ENCODE results near the gene SBK1. TPM values are rescaled to one million over a fixed set of nuclear protein-coding genes. Genes with fewer than 3 reads are reported as not detected.

SBK1 gene
- total and polyA plus RNA-seq, 2 donors: 2.0 to 5.2 TPM

DNA sequence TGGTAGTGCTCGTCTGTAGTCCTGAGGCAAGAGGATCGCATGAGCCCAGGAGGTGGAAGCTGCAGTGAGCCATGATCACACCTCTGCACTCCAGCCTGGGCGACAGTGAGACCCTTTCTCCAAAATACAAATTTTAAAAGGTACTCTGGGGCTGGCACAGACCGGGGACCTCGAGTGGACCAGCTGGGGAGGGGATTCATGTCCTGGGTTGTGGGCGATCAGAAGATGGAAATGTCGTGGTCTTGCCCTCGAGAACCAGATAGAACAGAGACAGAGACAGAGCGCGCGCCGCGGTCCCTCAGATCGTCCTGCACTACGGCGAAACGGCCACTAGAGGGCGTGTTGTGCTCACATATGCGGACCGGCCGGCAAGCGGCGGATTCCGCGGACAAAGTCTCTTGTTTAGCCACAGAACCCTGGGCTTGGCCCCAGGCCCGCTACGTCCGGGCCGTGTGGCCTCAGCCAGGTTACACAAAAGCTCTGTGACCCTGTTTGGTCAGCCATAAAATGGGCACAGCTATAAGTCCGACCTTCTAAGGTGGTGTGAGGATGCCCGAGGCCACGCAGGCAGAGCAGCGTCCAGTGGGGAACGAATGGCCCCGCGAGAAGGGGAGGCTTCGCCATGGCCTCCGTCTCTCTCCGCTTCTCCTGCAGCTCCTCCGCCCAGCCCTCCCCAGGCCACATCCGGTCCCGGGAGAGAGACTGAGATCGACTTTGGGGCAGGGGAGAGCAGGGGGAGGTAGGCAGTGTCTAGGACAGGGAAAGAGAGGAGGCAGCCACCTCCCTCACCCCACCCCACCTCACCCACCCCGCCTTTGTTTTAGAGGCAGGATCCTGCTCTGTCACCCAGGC is 14.6 kb upstream of the SBK1 start:
- 4% methylated on average over 44 of the region's 44 CpGs for WGBS
- Histone ChIP-seq H3K27ac (ENCODE audit: low read depth in 1 of 2, low read length in 1 of 2) (peak overlapping the region in 1 of 2 donors; percentile 80), H3K4me3 (ENCODE audit: low read length in 2 of 2) (peak overlapping the region; percentile 50 to 59), H3K4me1 (ENCODE audit: control insufficient read depth in 2 of 2, insufficient read depth in 2 of 2, low read length in 2 of 2) (peaks cover 6 to 18% of the 10 kb centered on the region in 2 donors), H3K27me3 (ENCODE audit: control insufficient read depth in 2 of 2, insufficient read depth in 1 of 2, low read length in 1 of 2) (peaks cover 3 to 25% of the 10 kb centered on the region in 2 donors), H3K36me3 (ENCODE audit: control insufficient read depth in 2 of 2, insufficient read depth in 2 of 2, low read length in 1 of 2) (no peaks in the 10 kb centered on the region), H3K9me3 (ENCODE audit: control insufficient read depth in 2 of 2, insufficient read depth in 1 of 2, low read length in 1 of 2) (no peaks in the 10 kb centered on the region)
- peak; percentile 51 to 88 (median 76) for DNase-seq (ENCODE audit: low read depth in 6 of 9, low spot score in 9 of 9)

- Histone ChIP-seq H3K4me1 (ENCODE audit: control insufficient read depth in 2 of 2, insufficient read depth in 2 of 2, low read length in 2 of 2) (peaks cover 6 to 18% of the 10 kb centered on the region in 2 donors), H3K27ac (ENCODE audit: low read depth in 1 of 2, low read length in 1 of 2) (peak overlapping the region in 1 of 2 donors; percentile 8), H3K27me3 (ENCODE audit: control insufficient read depth in 2 of 2, insufficient read depth in 1 of 2, low read length in 1 of 2) (peaks cover 3 to 25% of the 10 kb centered on the region in 2 donors), H3K9me3 (ENCODE audit: control insufficient read depth in 2 of 2, insufficient read depth in 1 of 2, low read length in 1 of 2) (no peaks in the 10 kb centered on the region), H3K36me3 (ENCODE audit: control insufficient read depth in 2 of 2, insufficient read depth in 2 of 2, low read length in 1 of 2) (no peaks in the 10 kb centered on the region), H3K4me3 (ENCODE audit: low read length in 2 of 2) (no peak overlapping the region)
- 83% methylated on average over 6 of the region's 6 CpGs for WGBS
- DNase-seq (ENCODE audit: low read depth in 6 of 9, low spot score in 9 of 9): peak in 1 of 9 donors; percentile 53
Observed at GRCh38 chr16:28279006-28279405, 13.3 kb upstream of the SBK1 start.

DNA sequence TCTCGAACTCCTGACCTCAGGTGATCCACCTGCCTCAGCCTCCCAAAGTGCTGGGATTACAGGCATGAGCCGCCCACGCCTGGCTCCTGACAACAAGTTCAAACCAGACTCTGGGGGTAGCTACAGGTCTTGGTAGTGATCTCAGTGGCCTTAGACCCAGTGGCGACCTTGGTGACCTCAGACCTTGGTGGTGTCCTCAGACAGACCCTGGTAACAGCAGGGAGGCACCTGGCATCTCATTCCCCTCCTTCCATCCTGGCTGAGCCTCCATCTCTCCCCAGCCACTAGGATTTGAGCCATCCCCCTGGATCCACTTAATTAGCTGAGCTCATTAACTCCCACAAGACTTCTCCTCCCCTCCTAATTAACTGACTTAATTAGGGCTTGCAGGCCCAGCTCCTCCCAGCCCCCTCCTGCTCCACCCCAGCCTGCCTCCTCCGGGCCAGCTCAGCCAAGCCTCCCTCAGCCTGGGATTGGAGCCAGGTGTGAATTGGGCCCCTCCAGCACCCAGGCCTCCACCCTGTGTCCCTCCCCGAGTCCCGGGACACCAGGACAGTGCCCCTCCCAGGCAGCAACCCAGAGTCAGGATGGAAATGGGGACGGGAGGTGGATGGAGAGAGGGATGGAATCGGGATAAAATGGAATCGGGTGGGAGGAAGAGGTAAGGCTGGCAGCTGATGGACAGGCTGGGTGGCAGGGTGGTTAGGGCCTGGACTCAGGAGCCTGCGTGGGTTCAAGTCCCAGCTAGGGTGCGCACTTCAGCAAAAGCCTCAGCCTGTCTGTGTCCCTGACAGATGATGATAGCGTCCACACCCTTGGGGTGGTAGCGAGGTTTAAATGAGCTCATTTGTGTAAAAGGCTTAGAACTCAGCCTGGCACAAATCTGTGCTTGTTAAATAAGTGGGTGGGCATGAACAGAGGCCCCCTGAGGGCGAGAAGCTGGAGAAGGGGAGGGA is 11.2 kb upstream of the SBK1 start:
- Histone ChIP-seq H3K9me3 (ENCODE audit: control insufficient read depth in 2 of 2, insufficient read depth in 1 of 2, low read length in 1 of 2) (no peaks in the 10 kb centered on the region), H3K27me3 (ENCODE audit: control insufficient read depth in 2 of 2, insufficient read depth in 1 of 2, low read length in 1 of 2) (peaks cover 3 to 13% of the 10 kb centered on the region in 2 donors), H3K27ac (ENCODE audit: low read depth in 1 of 2, low read length in 1 of 2) (no peak overlapping the region), H3K4me1 (ENCODE audit: control insufficient read depth in 2 of 2, insufficient read depth in 2 of 2, low read length in 2 of 2) (peaks cover 6 to 18% of the 10 kb centered on the region in 2 donors), H3K4me3 (ENCODE audit: low read length in 2 of 2) (no peak overlapping the region), H3K36me3 (ENCODE audit: control insufficient read depth in 2 of 2, insufficient read depth in 2 of 2, low read length in 1 of 2) (no peaks in the 10 kb centered on the region)
- 93% methylated on average over 15 of the region's 15 CpGs for WGBS
- DNase-seq (ENCODE audit: low read depth in 6 of 9, low spot score in 9 of 9): no peak

GRCh38 chr16:28282045-28282444 is 10.3 kb upstream of the SBK1 start:
- H3K27me3 ChIP-seq (ENCODE audit: control insufficient read depth in 2 of 2, insufficient read depth in 1 of 2, low read length in 1 of 2): peaks cover 0 to 8% of the 10 kb centered on the region in 2 donors
- 90% methylated on average over 8 of the region's 8 CpGs for WGBS
- no peak overlapping the region for H3K4me3 ChIP-seq (ENCODE audit: low read length in 2 of 2)
- no peak for DNase-seq (ENCODE audit: low read depth in 6 of 9, low spot score in 9 of 9)
- no peaks in the 10 kb centered on the region for H3K36me3 ChIP-seq (ENCODE audit: control insufficient read depth in 2 of 2, insufficient read depth in 2 of 2, low read length in 1 of 2)
- H3K4me1 ChIP-seq (ENCODE audit: control insufficient read depth in 2 of 2, insufficient read depth in 2 of 2, low read length in 2 of 2): peaks cover 6 to 16% of the 10 kb centered on the region in 2 donors
- H3K9me3 ChIP-seq (ENCODE audit: control insufficient read depth in 2 of 2, insufficient read depth in 1 of 2, low read length in 1 of 2): no peaks in the 10 kb centered on the region
- no peak overlapping the region for H3K27ac ChIP-seq (ENCODE audit: low read depth in 1 of 2, low read length in 1 of 2)

- H3K27ac ChIP-seq (ENCODE audit: low read depth in 1 of 2, low read length in 1 of 2): no peak overlapping the region
- H3K9me3 ChIP-seq (ENCODE audit: control insufficient read depth in 2 of 2, insufficient read depth in 1 of 2, low read length in 1 of 2): no peaks in the 10 kb centered on the region
- DNase-seq (ENCODE audit: low read depth in 6 of 9, low spot score in 9 of 9): no peak
- H3K36me3 ChIP-seq (ENCODE audit: control insufficient read depth in 2 of 2, insufficient read depth in 2 of 2, low read length in 1 of 2): no peaks in the 10 kb centered on the region
- H3K4me1 ChIP-seq (ENCODE audit: control insufficient read depth in 2 of 2, insufficient read depth in 2 of 2, low read length in 2 of 2): peaks cover under 1 to 7% of the 10 kb centered on the region in 2 donors
- no peak overlapping the region for H3K4me3 ChIP-seq (ENCODE audit: low read length in 2 of 2)
- no peaks in the 10 kb centered on the region for H3K27me3 ChIP-seq (ENCODE audit: control insufficient read depth in 2 of 2, insufficient read depth in 1 of 2, low read length in 1 of 2)
- WGBS: 96% methylated on average over 9 of the region's 9 CpGs
Observed at GRCh38 chr16:28283173-28283572, 9.2 kb upstream of the SBK1 start.

DNA sequence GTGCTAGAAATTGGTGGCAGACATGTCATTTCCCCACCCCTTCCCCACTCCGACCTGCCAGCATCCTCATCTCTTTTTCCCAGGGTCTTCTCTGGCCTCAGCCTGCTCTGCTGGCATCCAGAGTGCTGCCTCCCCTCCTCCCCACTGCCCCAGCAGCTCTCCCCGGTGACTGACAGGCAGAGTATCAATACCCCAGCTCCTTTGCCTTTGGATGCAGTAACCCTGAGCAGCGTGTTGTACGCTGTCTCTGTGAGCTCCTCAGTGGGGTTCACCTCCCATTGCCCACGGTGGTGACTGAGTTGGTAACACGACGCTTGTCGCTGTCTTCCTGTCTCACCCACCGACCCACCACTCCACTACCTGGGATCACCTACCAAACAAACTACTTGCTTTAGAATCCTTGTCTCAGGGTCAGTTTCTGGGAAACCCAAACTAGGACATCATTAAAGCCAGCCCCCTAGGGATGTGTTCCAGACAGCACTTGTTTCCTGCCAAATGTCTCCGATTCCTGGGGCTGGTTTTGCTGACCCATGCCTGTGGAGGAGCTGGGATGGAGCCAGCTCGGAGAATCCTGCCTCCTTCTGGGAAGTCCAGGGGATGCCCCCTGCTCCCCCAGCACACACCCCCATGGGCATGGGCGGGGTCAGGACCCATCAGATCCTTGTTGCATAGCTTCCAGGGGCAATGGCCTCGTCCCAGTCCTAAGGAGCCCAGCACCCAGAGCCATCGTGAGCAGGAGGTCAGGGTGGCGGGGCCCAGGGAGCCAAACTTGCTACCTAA is 8.3 kb upstream of the SBK1 start:
- no peaks in the 10 kb centered on the region for H3K27me3 ChIP-seq (ENCODE audit: control insufficient read depth in 2 of 2, insufficient read depth in 1 of 2, low read length in 1 of 2)
- H3K4me1 ChIP-seq (ENCODE audit: control insufficient read depth in 2 of 2, insufficient read depth in 2 of 2, low read length in 2 of 2): peaks cover 0 to 12% of the 10 kb centered on the region in 2 donors
- no peak overlapping the region for H3K4me3 ChIP-seq (ENCODE audit: low read length in 2 of 2)
- WGBS: 94% methylated on average over 15 of the region's 15 CpGs
- H3K9me3 ChIP-seq (ENCODE audit: control insufficient read depth in 2 of 2, insufficient read depth in 1 of 2, low read length in 1 of 2): no peaks in the 10 kb centered on the region
- H3K36me3 ChIP-seq (ENCODE audit: control insufficient read depth in 2 of 2, insufficient read depth in 2 of 2, low read length in 1 of 2): no peaks in the 10 kb centered on the region
- no peak for DNase-seq (ENCODE audit: low read depth in 6 of 9, low spot score in 9 of 9)
- no peak overlapping the region for H3K27ac ChIP-seq (ENCODE audit: low read depth in 1 of 2, low read length in 1 of 2)

DNA sequence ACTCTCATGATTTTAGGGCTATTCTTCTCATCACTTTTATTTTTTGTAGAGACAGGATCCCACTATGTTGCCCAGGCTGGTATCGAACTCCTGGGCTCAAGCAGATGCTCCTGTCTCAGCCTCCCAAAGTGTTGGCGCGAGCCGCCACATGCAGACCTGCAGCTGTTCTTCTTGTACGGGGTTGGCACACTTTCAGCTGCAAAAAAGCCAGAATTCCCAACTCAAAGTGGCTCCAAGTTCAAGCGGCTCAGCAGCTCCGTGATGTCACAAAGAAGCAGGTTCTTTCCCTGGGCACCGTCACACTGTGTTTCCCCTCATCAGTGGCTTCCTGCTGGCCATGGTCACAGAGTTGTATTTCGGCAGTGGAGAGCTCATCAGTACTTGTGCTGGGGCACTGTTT is 6.7 kb upstream of the SBK1 start:
- no peak overlapping the region for H3K27ac ChIP-seq (ENCODE audit: low read depth in 1 of 2, low read length in 1 of 2)
- H3K9me3 ChIP-seq (ENCODE audit: control insufficient read depth in 2 of 2, insufficient read depth in 1 of 2, low read length in 1 of 2): no peaks in the 10 kb centered on the region
- H3K36me3 ChIP-seq (ENCODE audit: control insufficient read depth in 2 of 2, insufficient read depth in 2 of 2, low read length in 1 of 2): no peaks in the 10 kb centered on the region
- DNase-seq (ENCODE audit: low read depth in 6 of 9, low spot score in 9 of 9): no peak
- H3K27me3 ChIP-seq (ENCODE audit: control insufficient read depth in 2 of 2, insufficient read depth in 1 of 2, low read length in 1 of 2): no peaks in the 10 kb centered on the region
- H3K4me3 ChIP-seq (ENCODE audit: low read length in 2 of 2): no peak overlapping the region
- H3K4me1 ChIP-seq (ENCODE audit: control insufficient read depth in 2 of 2, insufficient read depth in 2 of 2, low read length in 2 of 2): peaks cover 0 to 9% of the 10 kb centered on the region in 2 donors
- WGBS: 87% methylated on average over 9 of the region's 9 CpGs

GRCh38 chr16:28288114-28288513 is 4.2 kb upstream of the SBK1 start:
- WGBS: 46% methylated on average over 7 of the region's 7 CpGs
- H3K4me3 ChIP-seq (ENCODE audit: low read length in 2 of 2): no peak overlapping the region

More at GRCh38 chr16:28288114-28288513, 4.2 kb upstream of the SBK1 start:
- Histone ChIP-seq H3K36me3 (ENCODE audit: control insufficient read depth in 2 of 2, insufficient read depth in 2 of 2, low read length in 1 of 2) (no peaks in the 10 kb centered on the region), H3K27me3 (ENCODE audit: control insufficient read depth in 2 of 2, insufficient read depth in 1 of 2, low read length in 1 of 2) (peaks cover 0 to 5% of the 10 kb centered on the region in 2 donors), H3K27ac (ENCODE audit: low read depth in 1 of 2, low read length in 1 of 2) (no peak overlapping the region), H3K4me1 (ENCODE audit: control insufficient read depth in 2 of 2, insufficient read depth in 2 of 2, low read length in 2 of 2) (peaks cover 3 to 23% of the 10 kb centered on the region in 2 donors), H3K9me3 (ENCODE audit: control insufficient read depth in 2 of 2, insufficient read depth in 1 of 2, low read length in 1 of 2) (no peaks in the 10 kb centered on the region)
- DNase-seq (ENCODE audit: low read depth in 6 of 9, low spot score in 9 of 9): no peak
